Uterus (tissue), 4 donors: ENCODE results near the gene FOCAD. TPM values are rescaled to one million over a fixed set of nuclear protein-coding genes. Genes with fewer than 3 reads are reported as not detected.

Source experiments
- DNase-seq, 2 donors: peaks; one replicate each; pipeline ENCODE4 v3.0.0-alpha.2; 2019 to 2020
- H3K27ac ChIP-seq, 2 donors: fragments of 200-600 bp; sonication (generic); 1 replicate in 1 of 2; 2 replicates in 1 of 2; pipeline ENCODE4 v1.5.1; 2016 to 2018
- H3K27me3 ChIP-seq, 2 donors: fragments of 200-600 bp; sonication (generic); one replicate each; pipeline ENCODE4 v1.5.1; 2018 to 2019; ENCODE audit warnings: control low read depth in 1 of 2
- H3K36me3 ChIP-seq, 2 donors: fragments of 200-600 bp; sonication (generic); one replicate each; pipeline ENCODE4 v1.5.1; 2019; ENCODE audit warnings: control low read depth in 1 of 2
- H3K4me1 ChIP-seq, 2 donors: fragments of 200-600 bp; sonication (generic); one replicate each; pipeline ENCODE4 v1.5.1; 2018 to 2019; ENCODE audit warnings: control low read depth in 1 of 2
- H3K4me3 ChIP-seq, 2 donors: fragments of 200-600 bp; sonication (generic); 1 replicate in 1 of 2; 2 replicates in 1 of 2; pipeline ENCODE4 v1.5.1; 2018 to 2019; ENCODE audit warnings: mild to moderate bottlenecking in 1 of 2
- H3K9me3 ChIP-seq, 2 donors: fragments of 200-600 bp; sonication (generic); one replicate each; pipeline ENCODE4 v1.5.1; 2019; ENCODE audit warnings: control low read depth in 1 of 2
- CTCF ChIP-seq, 4 experiments: fragments of 200-600 bp in 2 of 4; fragments of 450-650 bp in 2 of 4; sonication (generic) in 2 of 4; IDR thresholded peaks; one replicate each; pipeline ENCODE4 v1.5.1; 2016 to 2019; ENCODE audit warnings: antibody characterized with exemption in 4 of 4, mild to moderate bottlenecking in 2 of 4, moderate library complexity in 1 of 4
- POLR2A ChIP-seq, 2 donors: fragments of 450-650 bp; IDR thresholded peaks; one replicate each; pipeline ENCODE4 v1.6.1; 2016; ENCODE audit warnings: antibody characterized with exemption in 2 of 2, mild to moderate bottlenecking in 1 of 2, moderate library complexity in 1 of 2
- intact Hi-C: fragments of 100-400 bp; cut with DNase I; formaldehyde crosslinking; loops from one replicate; pipeline ENCODE4 v1.15.1; 2023; ENCODE audit warnings: low total_unique reads
- total RNA-seq, 4 donors: library from RNA; depleted of rRNA in 3 of 4; stranded (reverse); fragments of >200 nt in 3 of 4; gene quantifications; one replicate each; pipeline versions ENCODE4 v1.1.0 to v1.2.4, GENCODE V29; 2014 to 2023
- donor health status: DM: yes; HTN: yes; CAD: no.

The FOCAD gene
- total RNA-seq, 4 donors from 2014 or later: 24.1 to 86.5 (median 34.3) TPM

GRCh38 chr9:20742833-20743232 lies 58.8 kb downstream of the FOCAD start:
- H3K36me3 ChIP-seq: no peaks in the 10 kb centered on the region
- no peak for DNase-seq
- no peaks in the 10 kb centered on the region for H3K9me3 ChIP-seq
- TF ChIP-seq POLR2A (IDR thresholded peaks at IDR 0.05) (no peak), CTCF (IDR thresholded peaks at IDR 0.05) (no peak)
- H3K27me3 ChIP-seq: no peaks in the 10 kb centered on the region
- intact Hi-C loops: no loop called here
- no peak overlapping the region for H3K27ac ChIP-seq
- no peaks in the 10 kb centered on the region for H3K4me1 ChIP-seq
- H3K4me3 ChIP-seq: no peak overlapping the region

GRCh38 chr9:20744036-20744630 lies 60.1 kb downstream of the FOCAD start:
- H3K9me3 ChIP-seq: no peaks in the 10 kb centered on the region
- no peaks in the 10 kb centered on the region for H3K27me3 ChIP-seq
- no peak for DNase-seq
- H3K36me3 ChIP-seq: no peaks in the 10 kb centered on the region
- TF ChIP-seq POLR2A (IDR thresholded peaks at IDR 0.05) (no peak), CTCF (IDR thresholded peaks at IDR 0.05) (no peak)
- intact Hi-C loops: no loop called here
- H3K27ac ChIP-seq: no peak overlapping the region
- no peak overlapping the region for H3K4me3 ChIP-seq
- H3K4me1 ChIP-seq: no peaks in the 10 kb centered on the region

GRCh38 chr9:20746967-20747366 lies 62.9 kb downstream of the FOCAD start:
- no peak for TF ChIP-seq POLR2A (IDR thresholded peaks at IDR 0.05)
- no peak for TF ChIP-seq CTCF (IDR thresholded peaks at IDR 0.05)
- Histone ChIP-seq H3K4me1 (no peaks in the 10 kb centered on the region), H3K9me3 (no peaks in the 10 kb centered on the region), H3K4me3 (no peak overlapping the region), H3K36me3 (no peaks in the 10 kb centered on the region), H3K27ac (no peak overlapping the region), H3K27me3 (no peaks in the 10 kb centered on the region)
- DNase-seq: no peak
- intact Hi-C loops: no loop called here

GRCh38 chr9:20749496-20750198 lies 65.6 kb downstream of the FOCAD start:
- H3K36me3 ChIP-seq: no peaks in the 10 kb centered on the region
- H3K4me3 ChIP-seq: no peak overlapping the region
- intact Hi-C loops: no loop called here
- TF ChIP-seq CTCF (IDR thresholded peaks at IDR 0.05): no peak
- no peak for TF ChIP-seq POLR2A (IDR thresholded peaks at IDR 0.05)
- no peak for DNase-seq
- H3K9me3 ChIP-seq: no peaks in the 10 kb centered on the region
- no peaks in the 10 kb centered on the region for H3K27me3 ChIP-seq
- H3K27ac ChIP-seq: no peak overlapping the region
- no peaks in the 10 kb centered on the region for H3K4me1 ChIP-seq

GRCh38 chr9:20753761-20754160 lies 69.7 kb downstream of the FOCAD start:
- H3K4me3 ChIP-seq: no peak overlapping the region
- TF ChIP-seq POLR2A (IDR thresholded peaks at IDR 0.05) (no peak), CTCF (IDR thresholded peaks at IDR 0.05) (no peak)
- no peak overlapping the region for H3K27ac ChIP-seq
- H3K27me3 ChIP-seq: no peaks in the 10 kb centered on the region
- no peaks in the 10 kb centered on the region for H3K9me3 ChIP-seq
- intact Hi-C loops: no loop called here
- no peaks in the 10 kb centered on the region for H3K4me1 ChIP-seq
- H3K36me3 ChIP-seq: no peaks in the 10 kb centered on the region
- no peak for DNase-seq
